ENCODE measurements around the gene INTS6L.
"Not testable (repeated sequence)": the region's sequence is repeated elsewhere in the genome, so short reads cannot be mapped to it uniquely, and the experiment has no call there.

The INTS6L gene

DNA sequence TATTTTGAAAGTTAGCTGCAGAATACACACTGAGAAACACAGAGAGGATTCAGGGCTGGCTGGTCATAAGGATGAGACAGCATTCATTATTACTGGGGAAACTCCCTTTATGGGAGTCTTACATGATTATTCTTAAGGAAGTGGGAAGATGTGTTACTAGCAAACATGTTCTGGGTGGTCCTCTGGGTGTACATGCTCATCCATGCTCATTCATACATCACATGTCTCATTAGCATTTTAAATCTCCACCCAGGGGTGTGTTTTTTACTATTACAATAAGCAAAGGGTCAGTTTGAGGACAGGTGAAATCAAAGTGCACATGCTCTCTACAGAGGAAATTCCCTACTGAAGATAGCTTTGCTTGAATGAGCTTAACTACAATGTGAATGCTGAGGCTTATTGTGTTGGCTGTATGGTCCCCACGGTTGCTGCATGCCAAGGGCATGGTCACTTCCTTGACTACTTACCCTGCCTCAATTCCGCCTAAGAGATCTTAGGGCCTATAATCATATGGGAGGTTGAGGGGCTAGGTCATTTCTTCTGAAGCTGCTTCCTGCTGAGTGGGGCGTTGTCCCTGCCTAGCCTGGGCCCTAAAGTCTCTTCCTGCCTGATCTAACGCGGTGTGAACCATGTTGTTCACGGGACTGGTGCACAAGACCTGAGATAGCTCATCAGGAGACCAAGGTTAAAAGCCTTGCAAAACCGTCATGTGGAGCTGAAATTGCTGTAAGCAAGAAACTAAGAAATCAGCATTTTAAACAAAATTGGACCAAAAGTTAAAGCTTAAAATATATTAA lies 104.1 kb downstream of the INTS6L start:
- not testable (repeated sequence) for DNase-seq

GRCh38 chrX:135625995-135626394 lies 105.5 kb downstream of the INTS6L start:
- DNase-seq = no peak

DNA sequence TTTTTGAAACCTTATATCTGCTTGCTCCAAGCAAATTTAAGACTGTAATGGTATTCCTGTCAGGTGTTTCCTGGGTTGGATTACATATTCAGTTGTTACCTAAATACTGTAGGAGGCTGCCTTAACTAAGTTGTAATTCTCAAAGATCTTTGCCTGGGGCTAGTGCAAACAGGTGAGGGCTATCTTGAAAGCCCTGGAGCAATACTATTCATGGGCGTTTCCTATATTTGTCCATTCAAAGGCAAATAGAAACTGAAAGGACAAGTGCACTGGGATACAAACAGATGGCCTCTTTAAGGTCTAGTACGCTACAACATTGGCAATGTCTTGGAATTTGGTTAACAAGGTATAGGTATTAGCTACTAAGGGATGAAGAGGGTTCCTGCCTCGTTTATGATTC lies 108.9 kb downstream of the INTS6L start:
- no peak for DNase-seq
